HG03103 (cell line): ENCODE results near the gene TOX2.

Experiments
- ATAC-seq: cut with Tn5 transposase; IDR thresholded peaks from one replicate; pipeline ENCODE4 v1.9.1; 2021; ENCODE audit warnings: low read depth; ENCODE audit not compliant: unreplicated experiment

Gene TOX2

DNA sequence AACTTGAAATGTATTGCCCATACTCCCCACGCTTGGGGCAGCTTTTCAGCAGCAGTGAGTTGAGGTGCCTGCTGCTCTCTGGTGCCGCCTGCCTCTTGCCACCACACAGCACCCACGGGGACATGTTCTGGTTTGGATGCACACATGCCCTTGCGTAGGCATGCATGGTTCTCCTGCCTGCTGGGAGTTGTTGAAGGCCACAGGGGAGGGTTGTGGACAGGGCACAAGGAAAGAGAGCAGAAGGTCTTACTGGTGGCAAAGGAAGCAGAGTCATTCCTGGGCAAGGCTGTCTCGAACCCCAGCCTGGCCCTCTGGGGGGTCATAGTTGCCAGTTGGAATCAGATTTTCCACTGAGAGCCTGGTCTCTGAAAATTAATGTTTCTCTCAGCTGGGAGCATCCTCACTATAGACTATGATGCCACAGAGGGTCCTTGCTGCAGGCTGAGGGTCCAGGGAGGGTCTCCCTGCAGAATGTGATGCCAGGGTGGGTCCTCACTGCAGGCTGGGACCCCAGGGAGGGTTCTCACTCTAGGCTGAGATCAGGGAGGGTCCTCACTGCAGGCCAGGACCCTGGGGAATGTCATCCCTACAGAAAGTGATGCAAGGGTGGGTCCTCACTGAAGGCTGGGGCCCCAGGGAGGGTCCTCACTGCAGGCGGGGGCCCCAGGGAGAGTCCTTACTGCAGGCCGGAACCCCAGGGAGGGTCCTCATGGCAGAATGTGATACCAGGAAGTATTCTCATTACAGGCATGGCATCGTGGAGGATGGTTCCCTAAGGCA is 59.2 kb downstream of the TOX2 start:
- ATAC-seq = no peak

DNA sequence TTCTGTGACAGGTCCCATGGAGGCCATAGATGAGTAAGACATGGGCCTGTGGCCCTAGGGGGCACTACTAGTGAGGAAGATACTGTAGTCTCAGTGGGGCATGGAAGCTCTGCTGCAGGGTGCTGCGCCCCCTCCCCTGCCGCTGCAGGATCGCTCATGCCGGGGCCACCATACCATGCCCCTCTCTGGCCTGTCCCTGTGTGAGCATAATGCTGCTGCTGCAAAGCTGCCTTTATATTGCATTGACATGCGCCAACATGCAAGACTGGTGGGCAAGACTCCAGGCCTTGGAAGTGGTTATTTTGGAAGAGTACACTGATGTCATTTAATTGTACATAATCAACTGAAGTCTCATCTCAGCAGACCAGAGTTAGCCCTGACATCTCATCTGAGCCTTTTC is 60.0 kb downstream of the TOX2 start:
- no peak for ATAC-seq

DNA sequence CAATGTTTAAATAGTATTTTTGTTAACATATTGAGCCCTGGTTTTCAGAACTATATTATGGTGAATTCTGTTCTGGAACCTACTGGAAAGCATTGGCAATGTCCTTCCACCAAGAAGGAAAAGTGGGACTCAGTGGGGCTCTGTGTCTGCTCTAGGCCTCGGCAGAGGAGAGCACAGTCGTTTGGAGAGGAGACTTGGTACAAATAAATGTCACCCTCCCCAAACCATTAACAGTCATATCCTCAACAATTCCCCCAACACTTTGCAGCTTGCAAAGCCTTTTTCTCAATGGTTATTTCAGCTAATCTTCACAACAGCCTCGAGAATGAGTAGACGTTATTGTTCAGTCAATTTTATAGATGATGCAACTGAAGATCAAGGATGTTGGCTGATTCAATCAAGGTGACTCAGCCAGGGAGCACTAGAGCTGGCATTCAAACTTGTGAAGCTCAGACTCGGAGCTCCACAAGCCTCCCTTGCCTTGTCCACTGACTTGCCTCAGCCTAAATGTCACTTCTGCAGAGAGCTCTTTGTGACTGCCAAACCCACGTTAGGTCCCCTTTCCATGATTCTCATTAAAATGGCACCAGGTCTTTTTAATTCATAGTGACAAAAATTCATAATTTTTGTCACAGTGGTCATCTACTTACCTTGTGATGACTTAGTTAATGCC is 60.6 kb downstream of the TOX2 start:
- ATAC-seq = no peak

DNA sequence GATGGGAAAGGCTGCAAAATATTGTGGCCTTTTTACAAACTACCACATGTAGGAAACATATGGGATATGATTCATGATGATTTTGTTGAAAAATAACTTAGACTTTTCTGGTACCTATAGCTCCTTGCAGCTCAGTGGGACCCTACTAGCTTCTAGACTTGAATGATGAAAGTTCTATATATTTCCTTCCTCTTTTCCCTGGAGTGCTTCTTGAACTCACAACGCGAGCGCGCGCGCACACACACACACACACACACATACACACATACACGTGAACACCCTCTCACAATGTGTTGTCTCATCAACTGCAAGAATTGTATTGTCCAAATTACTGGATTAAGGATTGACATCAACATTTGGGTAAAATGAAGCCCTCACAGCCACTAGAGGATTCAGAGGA is 61.9 kb downstream of the TOX2 start:
- no peak for ATAC-seq

DNA sequence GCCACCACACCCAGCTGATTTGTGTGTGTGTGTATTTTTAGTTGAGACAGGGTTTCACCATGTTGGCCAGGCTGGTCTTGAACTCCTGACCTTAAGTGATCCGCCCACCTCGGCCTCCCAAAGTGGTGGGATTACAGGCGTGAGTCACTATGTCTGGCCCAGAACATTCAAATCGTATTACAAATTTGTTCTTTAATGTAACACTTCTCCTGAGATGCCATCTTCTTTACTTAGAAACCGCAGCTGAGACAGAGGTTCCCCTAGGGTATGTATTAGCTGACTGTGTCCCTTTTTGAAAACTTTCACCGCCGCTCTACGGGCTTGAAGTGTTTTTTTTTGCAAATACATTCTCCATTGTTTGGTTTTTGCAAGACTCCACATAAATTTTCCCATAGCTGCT is 62.6 kb downstream of the TOX2 start:
- ATAC-seq = no peak

DNA sequence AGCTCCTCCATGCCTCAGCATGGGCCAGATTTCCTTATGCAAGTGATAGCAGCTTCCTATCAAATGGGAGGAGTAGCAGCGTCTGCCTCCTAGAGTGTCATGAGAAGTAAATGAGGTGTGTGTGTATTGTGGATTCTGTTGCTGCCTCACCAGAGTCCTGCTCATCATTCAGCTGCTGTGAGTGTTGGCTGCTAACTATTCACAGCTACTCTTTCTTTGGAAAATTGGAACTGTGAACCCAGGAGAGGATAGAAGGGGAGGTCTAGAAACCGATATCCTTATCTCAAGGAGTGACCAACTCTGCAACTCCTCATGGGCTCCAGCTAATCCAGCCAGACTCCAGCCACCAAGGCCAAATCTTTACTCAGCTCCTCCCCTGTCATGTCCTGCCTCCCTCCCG is 63.3 kb downstream of the TOX2 start:
- no peak for ATAC-seq

DNA sequence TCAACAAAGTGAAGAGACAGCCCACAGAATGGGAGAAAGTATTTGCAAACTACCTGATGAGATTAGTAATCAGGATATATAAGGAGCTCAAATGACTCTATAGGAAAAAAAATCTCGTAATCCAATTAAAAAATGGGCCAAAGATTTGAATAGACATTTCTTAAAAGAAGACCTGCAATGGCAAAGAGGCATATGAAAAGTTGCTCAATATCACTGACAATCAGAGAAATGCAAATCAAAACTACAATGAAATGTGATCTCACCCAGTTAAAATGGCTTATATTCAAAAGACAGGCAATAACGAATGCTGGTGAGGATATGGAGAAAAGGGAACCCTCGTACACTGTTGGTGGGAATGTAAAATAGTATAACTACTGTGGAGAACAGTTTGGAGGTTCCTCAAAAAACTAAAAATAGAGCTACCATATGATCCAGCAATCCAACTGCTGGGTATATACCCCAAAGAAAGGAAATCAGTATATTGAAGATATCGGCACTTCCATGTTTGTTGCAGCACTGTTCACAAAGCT is 65.0 kb downstream of the TOX2 start:
- no peak for ATAC-seq

DNA sequence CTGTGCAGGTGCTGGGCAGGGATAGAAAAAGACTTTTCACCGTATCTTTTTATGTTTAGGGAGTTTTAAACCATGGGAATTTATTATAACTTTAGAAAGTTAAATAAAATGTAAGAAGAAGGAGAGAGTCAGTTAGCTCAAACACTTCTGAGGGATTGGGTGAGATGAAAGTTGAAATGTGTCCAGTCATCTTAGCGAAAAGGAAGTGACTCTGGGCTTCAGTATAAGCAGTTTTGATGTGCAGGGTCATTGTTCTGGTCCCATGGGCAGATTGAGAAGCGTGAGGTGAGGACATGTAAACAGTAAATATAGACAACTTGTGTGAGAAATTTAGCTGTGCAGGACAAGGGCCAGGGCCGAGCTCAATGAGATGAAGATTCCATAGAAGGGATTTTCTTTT is 66.9 kb downstream of the TOX2 start:
- no peak for ATAC-seq

DNA sequence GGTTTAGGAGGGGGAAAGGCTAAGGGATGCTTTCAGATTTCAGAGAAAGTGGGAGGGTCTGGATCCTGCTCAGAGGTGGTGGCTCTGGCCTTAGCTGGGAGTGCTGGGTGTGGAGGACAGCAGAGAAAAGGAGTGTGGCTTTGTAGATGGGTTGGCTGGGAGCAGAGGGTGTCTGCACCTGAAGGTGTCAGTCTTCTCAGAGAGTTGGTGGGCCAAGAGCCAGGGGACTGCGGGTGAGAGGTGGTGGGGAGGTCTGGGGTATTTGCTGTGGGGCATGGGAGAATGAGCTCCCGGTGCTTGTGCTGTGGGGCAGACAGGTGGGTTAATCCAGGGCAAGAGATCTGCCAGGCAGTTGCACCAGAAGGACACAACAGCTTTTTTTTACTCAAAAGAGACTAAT is 67.4 kb downstream of the TOX2 start:
- ATAC-seq = no peak

DNA sequence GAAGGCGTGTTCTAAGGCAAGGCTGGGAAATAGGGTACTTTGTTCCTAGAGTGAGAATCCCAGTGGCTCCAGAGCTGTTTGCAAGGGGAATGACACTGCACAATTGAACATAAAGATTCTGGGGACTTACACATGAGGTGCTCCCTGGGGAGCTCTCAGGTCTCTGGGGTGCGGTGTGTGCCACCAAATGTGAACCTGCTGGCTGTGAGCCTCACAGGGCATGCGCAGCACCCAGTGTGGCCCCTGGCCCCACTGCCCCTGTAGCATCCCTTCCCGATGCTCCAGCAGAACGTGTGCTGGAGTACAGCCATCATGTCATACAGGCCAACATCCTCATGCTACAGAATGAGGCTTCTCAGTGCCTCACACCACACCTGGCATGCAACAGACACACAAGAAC is 68.2 kb downstream of the TOX2 start:
- ATAC-seq = no peak

DNA sequence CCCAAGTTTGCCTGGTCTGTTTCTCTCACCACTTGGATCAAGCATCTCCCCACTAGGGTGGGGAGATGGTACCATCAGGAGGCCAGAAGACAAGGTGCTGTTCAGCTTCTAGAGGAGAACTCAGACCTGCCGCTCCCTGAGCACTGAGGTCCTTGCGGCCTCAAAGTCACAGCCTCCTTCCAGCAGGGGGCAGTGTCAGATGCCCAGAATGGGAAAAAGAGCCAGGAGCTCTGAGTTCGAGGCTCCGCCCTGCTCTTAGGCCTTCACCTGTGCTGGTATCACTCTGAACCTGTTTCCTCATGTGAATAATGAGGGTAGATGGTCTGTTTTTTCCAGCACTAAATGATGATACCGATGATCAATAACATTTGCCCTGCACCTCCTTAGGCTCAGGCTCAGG is 68.7 kb downstream of the TOX2 start:
- no peak for ATAC-seq

DNA sequence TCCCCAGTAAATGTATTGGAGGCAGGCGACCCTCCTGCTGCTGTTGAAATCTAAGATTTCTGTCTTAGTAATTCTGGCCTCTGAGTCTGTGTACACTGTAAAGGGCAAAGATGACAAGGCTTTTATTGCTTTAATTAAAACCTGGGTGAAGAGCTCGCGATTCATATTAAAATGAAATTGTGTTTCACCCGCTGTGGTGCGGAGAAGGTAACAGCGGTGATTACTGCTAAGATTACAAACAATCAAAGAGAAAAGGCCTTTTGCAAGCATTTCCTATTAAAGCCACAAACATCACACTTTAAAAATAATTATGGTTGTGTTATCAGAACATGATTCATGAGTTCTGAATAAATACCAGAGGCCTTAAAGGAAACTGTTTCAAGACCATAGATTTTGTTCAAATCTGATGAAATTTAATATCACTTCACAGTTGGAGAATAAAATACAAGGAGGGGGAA is 69.3 kb downstream of the TOX2 start:
- ATAC-seq = no peak

DNA sequence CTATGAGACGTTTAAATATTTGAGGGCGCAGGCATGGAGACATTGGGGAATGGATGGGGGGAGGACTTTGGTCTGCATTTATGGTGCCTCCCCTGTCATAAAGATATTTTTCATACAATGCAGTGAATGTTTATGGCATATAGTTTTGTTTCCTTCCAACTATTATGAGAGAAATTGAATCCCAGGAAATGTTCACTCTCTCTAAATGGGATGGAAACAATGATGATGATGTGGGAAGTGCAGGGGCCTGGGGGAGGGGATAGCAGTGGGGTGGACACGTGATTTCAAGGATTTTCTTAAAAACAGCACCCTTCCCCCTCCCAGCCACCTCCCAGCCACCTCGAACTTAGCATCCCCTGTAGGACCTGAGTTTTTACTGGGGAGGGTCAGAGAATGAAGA is 69.9 kb downstream of the TOX2 start:
- no peak for ATAC-seq

DNA sequence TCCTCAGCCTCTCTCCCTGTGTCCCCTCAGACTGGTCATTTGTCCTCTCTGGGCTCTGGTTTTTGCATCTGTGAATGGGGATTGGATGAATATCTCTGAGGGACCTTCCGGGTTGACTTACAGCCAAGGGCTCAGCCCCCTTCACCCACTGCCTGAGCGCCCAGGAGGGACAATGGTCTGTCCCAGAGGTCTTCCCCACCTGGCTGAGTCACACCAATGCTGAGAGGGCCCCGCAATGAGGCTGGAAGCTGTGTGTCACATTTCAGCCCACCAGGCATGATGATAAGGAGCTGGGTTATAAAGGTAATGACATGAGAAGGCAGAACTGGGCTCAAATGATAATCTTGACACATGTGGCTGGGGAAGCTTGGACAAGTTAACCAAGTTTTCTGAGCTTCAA is 70.5 kb downstream of the TOX2 start:
- ATAC-seq = no peak

DNA sequence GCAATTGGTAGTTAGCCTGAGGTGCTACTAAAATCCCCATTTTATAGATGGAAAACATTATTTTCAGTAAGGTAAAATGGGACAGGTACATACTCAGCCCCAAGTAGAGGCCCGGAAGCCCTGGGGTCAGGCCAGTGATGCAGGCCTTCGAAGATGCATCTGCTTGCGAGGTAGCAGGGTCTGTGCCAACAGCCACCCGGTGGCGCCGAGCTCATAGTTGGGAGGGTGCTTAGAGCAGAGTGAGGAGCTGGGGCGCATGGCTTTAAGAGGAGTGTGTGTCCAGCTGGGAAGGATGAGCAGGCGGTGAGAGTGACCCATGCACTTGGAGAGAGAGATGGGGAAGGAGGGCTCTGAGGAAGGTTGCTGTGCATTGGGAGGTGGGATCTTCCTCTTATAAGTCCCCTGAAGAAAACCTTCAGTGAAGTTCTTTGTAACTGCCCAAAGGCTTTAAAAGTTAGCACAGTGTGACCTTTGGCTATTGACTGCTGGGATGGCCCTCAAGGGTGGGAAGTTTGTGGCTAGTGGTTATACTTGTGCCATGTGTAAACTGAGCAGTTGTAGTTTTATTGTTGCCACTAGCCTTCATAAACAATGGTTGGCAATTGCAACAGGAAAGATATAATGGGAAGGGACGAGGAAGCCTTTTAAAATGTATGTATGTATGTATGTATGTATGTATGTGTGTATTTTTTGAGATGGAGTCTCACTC is 71.1 kb downstream of the TOX2 start:
- no peak for ATAC-seq

DNA sequence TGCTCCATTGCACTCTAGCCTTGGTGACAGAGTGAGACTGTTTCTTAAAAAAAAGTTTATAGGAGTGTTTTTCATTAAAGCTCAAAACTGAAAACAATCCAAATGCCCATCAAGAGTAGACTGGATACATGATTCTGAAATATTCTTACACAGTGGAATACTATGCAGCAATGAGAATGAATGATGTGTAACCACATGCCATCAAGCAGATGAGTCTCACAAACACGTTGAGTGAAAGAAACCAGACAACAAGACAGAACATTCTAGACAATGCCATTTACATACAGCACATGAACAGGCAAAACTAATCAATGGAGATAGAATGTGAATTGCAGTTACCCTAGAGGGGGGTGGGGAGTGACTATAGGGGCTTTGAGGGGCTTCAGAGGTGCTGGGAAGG is 72.4 kb downstream of the TOX2 start:
- ATAC-seq = no peak

DNA sequence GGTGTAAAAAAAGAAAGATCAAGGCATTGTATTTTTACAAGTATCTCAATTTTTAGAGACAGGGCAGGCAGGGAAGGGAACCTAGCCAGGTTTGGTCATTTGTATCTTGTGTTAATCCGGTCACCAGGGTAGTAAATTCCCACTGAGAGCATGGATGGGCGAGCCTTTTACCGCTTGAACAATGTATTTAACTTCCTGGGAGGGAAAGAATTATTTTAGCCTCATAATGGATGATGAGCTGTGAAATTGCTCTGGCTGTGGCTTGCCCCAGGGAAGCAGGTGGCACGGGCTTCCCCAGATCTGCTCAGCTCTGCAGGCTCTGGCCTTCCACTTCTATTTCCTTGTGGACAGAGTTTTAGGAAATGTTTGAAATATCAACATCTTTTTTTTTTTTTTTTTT is 72.9 kb downstream of the TOX2 start:
- no peak for ATAC-seq

DNA sequence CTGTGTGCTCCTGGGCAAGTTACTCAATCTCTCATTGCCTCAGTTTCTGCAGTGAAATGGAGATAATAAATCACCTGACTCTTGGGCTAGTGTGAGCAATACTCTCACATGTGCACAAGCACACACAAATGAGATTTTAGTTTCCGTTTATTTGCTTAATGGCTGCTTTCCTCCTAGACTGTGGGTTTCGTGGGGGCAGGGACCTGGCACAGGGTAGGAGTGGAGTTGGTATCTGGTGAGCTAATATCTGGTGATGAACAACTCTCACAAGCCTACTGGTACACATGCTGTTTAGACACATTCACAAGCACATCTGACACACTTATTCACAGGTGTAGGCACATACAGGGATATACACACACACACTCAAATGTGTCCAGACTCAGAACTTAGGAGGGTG is 73.8 kb downstream of the TOX2 start:
- no peak for ATAC-seq

DNA sequence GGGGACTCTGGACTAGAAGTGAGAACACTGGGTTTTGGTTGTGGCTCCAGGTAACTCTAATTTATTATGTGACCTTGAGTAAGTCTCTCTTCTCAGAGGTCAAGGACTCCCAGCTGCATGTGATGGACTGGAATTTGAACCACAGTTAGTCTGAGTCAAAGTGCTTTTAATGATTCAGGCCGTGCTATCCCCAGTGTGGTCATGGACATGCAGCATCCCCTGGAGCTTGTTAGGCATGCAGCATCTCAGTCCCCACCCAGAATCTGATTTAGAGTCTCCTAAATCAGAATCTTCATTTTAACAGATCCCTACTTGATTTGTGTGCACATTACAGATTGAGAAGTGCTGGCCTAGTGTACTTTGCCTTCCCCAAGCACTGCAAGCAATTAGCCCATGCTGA is 74.2 kb downstream of the TOX2 start:
- ATAC-seq = no peak

DNA sequence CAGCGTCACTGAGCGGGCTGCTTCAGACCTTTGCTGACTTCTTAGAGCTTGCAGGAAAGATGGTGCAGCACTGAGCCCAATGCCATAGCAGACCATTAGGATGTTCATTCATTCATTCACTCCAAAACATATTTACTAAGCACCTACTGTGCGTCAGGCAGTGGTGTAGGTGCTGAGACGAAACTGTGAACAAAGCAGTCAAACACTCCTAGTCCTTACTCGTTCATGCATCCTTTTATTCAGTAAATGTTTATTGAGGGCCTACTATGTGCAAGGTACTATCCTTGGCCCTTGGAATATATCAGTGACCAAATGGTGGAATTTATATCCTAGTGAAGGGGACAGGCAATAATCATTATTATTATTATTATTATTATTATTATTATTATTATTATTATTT is 76.6 kb downstream of the TOX2 start:
- no peak for ATAC-seq

DNA sequence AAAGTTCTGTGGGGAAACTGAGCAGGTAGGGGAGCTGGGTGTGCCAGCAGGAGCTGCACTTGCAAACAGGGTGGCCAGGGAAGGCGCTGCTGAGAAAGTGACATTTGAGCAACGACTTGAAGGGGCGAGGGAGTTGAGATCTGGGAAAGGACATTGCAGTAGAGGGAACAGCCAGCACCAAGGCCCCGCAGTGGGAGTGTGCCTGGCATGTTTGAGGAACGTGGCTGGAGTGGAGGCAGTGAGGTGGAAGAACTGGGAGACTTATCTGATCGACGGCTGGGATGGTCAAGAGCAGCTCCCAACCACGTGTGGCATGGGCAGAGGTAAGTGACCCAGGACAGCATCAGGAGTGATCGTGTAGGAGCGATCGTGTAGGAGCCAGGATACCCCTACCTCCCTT is 77.3 kb downstream of the TOX2 start:
- ATAC-seq = no peak

DNA sequence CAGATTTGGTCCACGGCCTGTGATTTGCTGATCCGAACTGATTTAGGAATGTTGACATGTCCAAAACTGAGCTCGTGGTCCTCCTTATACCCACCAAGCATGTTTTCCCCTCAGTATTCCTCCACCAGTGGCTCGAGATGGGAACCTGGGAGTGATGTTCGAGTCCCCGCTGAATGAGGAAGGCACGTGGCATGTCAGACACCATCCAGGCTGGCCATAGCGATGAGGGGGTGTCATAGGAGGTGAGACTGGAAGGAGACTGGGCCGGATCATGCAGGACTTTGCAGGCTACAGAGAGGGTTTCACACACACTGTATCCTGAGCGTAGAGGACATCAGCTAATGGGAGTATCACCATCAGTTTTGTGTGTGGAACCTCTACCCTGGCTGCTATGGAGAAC is 78.2 kb downstream of the TOX2 start:
- ATAC-seq = no peak
